AG10803 (cell line): ENCODE data around the gene TSPAN33.

Experiments used
- DNase-seq: peaks from one replicate; pipeline ENCODE4 v3.0.0; 2010; ENCODE audit warnings: low read depth
- H3K4me3 ChIP-seq: 2 replicates; pipeline ENCODE4 v1.5.1; 2011; ENCODE audit warnings: mild to moderate bottlenecking, low read length, control low read depth
- TF ChIP-seq, protein P1 (sequence below): conservative IDR thresholded peaks from 2 replicates; pipeline ENCODE4 v1.5.1; 2011; ENCODE audit warnings: mild to moderate bottlenecking, low read length, control low read depth, inconsistent platforms

Gene TSPAN33

DNA sequence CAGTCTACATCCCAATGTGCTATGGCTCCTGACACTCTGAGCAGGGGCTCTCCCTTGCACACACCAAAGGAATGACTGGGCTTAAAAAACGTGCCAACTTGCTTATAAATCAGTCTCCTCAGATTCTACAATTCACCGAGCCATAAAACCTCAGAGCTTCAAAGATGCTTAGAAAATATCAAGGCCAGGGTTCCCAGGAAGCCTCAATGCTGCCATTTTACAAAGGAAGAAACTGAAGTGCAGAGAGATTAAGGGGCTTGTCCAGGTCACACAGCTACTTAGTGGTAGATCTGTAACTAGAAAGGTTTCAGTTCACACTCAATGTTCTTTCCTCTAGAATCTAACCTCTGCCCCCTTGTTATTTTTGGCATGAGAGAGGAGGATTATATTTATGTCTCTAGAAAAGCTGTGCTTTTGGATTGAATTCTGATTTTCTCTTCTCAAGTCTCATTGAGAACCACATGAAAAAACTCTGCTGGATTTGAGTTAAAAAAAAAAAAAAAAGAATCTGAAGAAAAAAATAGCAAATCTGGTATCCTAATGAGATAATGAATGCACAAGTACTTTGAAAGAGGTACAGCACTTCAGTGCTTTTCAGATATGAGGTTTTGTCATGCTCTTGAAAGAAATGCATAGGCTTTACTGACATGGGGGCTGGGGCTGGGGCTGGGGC is 22.3 kb upstream of the TSPAN33 start:
- no peak overlapping the region for H3K4me3 ChIP-seq
- TF ChIP-seq, protein P1, sequence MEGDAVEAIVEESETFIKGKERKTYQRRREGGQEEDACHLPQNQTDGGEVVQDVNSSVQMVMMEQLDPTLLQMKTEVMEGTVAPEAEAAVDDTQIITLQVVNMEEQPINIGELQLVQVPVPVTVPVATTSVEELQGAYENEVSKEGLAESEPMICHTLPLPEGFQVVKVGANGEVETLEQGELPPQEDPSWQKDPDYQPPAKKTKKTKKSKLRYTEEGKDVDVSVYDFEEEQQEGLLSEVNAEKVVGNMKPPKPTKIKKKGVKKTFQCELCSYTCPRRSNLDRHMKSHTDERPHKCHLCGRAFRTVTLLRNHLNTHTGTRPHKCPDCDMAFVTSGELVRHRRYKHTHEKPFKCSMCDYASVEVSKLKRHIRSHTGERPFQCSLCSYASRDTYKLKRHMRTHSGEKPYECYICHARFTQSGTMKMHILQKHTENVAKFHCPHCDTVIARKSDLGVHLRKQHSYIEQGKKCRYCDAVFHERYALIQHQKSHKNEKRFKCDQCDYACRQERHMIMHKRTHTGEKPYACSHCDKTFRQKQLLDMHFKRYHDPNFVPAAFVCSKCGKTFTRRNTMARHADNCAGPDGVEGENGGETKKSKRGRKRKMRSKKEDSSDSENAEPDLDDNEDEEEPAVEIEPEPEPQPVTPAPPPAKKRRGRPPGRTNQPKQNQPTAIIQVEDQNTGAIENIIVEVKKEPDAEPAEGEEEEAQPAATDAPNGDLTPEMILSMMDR = no peak
- no peak for DNase-seq

DNA sequence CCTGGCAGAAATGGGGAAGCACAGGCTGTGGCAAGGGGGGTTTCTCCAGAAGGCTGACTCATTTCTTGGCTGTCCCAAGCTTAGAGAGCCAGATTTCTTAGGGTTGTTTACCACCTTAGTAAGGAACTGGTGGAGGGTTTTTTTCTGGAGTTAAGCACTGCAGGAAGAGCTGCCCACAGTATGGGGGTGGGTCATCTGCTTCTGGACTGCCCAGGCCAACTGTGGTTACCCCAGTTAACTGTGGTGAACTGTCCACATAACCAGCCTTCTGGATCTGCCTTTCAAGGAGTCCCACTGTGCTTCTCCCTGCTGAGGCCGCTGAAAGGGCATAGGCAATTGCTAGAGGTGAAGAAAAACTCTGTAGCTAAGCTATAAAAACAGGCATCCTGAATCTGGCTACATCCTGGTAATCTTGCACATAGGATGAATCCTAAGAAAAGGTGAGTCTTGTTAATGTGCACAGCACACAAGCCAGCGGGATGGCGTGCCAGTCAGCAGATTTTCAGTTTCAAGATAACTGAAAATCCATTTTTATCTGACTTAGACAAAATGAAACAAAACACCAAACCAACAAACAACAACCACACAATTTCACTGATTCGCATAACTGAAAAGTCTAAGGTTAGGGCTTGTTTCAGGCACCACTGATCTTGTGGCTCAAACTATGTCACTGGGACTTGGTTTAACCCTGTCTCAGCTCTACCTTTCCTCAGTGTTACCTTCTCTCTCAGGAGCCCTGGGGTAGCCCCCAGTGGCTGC is 21.6 kb upstream of the TSPAN33 start:
- H3K4me3 ChIP-seq = no peak overlapping the region
- TF ChIP-seq, protein P1 = no peak
- no peak for DNase-seq

DNA sequence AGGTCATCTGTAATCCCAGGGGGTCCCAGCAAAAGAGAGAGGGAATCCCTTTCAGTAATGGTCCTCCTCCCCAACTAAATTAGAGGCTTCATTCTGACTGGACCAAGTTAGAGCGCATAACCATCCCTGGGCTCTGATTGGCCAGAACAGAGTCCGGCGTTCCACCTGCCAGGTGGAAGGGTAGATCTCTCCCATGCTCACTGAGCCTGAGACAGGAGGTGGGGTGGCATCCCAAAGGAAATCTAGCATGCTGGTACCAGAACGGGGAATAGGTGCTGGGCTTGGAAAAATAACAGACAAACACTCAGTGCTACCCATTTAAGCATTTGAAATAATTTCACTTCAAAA is 21.0 kb upstream of the TSPAN33 start:
- TF ChIP-seq, protein P1 = no peak
- no peak overlapping the region for H3K4me3 ChIP-seq
- no peak for DNase-seq

DNA sequence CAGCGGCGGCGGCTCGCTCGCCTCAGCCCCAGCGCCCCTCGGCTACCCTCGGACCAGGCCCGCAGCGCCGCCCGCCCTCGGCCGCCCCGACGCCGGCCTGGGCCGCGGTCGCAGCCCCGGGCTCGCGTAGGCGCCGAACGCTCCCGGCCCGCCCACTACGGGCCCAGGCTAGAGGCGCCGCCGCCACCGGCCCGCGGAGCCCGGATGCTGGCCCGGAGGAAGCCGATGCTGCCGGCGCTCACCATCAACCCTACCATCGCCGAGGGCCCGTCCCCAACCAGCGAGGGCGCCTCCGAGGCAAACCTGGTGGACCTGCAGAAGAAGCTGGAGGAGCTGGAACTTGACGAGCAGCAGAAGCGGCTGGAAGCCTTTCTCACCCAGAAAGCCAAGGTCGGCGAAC is 18.2 kb upstream of the TSPAN33 start:
- DNase-seq = no peak
- H3K4me3 ChIP-seq = no peak overlapping the region
- TF ChIP-seq, protein P1 = no peak

DNA sequence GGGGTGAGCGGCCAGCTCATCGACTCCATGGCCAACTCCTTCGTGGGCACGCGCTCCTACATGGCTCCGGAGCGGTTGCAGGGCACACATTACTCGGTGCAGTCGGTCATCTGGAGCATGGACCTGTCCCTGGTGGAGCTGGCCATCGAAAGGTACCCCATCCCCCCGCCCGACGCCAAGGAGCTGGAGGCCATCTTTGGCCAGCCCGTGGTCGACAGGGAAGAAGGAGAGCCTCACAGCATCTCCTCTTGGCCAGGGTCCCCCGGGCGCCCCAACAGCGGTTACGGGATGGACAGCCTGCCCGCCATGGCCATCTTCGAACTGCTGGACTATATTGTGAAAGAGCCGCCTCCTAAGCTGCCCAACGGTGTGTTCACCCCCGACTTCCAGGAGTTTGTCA is 17.4 kb upstream of the TSPAN33 start:
- H3K4me3 ChIP-seq = no peak overlapping the region
- no peak for DNase-seq
- TF ChIP-seq, protein P1 = no peak

DNA sequence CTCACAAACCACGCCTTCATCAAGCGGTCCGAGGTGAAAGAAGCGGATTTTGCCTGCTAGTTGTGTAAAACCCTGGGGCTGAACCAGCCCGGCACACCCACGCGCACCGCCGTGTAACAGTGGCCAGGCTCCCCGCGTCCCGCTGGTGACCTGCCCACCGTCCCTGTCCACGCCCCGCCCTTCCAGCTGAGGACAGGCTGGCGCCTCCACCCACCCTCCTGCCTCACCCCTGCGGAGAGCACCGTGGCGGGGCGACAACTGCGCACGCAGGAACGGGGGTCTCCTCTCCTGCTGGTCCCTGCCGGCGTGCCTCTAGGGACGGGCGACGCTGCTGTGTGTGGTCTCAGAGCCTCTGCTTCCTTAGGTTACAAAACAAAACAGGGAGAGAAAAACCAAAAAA is 16.9 kb upstream of the TSPAN33 start:
- TF ChIP-seq, protein P1 = no peak

More for the DNA sequence above, 16.9 kb upstream of the TSPAN33 start:
- no peak for DNase-seq
- no peak overlapping the region for H3K4me3 ChIP-seq
